GM12878 (cell line): Measurements from ENCODE around the gene ALCAM. TPM values are rescaled to one million over a fixed set of nuclear protein-coding genes. Genes with fewer than 3 reads are reported as not detected.

Source experiments
- ATAC-seq: fragments of 200-7000 bp; cut with Tn5 transposase; 3 replicates; pipeline ENCODE4 v1.9.1; 2020; ENCODE audit warnings: mild to moderate bottlenecking, moderate library complexity
- BruUV-seq: library from RNA; stranded (reverse); fragments of 400-500 nt; replicated peaks from 2 replicates; lab custom pipeline; 2021; lab: Mats Ljungman, UMichigan
- CTCF ChIA-PET: fragments of 300-600 bp; sonication (Branson Sonifier 250); formaldehyde crosslinking; extraction: SDS; loops from one replicate; lab custom pipeline; 2021; ENCODE audit warnings: inconsistent platforms; lab: Yijun Ruan, JAX
- POLR2A ChIA-PET: fragments of 350-600 bp; formaldehyde crosslinking; extraction: SDS; loops from one replicate; lab custom pipeline; 2021; ENCODE audit warnings: inconsistent platforms; lab: Charles Lee
- RAD21 ChIA-PET: fragments of 300-600 bp; sonication (Branson Sonifier 250); formaldehyde crosslinking; loops from one replicate; lab custom pipeline; 2023; ENCODE audit warnings: antibody characterized with exemption; ENCODE audit not compliant: unreplicated experiment; lab: Charles Lee
- SMC1A ChIA-PET: fragments of 300-600 bp; sonication (Branson Sonifier 250); formaldehyde crosslinking; loops from one replicate; lab custom pipeline; 2023; ENCODE audit not compliant: unreplicated experiment, uncharacterized antibody; lab: Charles Lee
- DNase-seq: peaks from one replicate; pipeline ENCODE4 v3.0.0-alpha.2; 2011; ENCODE audit warnings: low read depth, low spot score
- FAIRE-seq: peaks from 3 replicates; lab custom pipeline; 2011; peaks lifted over from hg19 to GRCh38; lab: Jason Lieb, UNC
- H2AFZ ChIP-seq: 2 replicates; pipeline ENCODE4 v1.6.0; 2011; ENCODE audit warnings: low read depth, low read length, control low read depth; ENCODE audit not compliant: control insufficient read depth
- H3K27ac ChIP-seq: 2 replicates; pipeline ENCODE4 v1.5.1; 2011; ENCODE audit warnings: control low read depth; ENCODE audit not compliant: control insufficient read depth, insufficient read depth
- H3K27me3 ChIP-seq, 2 experiments: replicated peaks in 1 of 2; 2 replicates each; pipeline versions ENCODE4 v1.6.0 to v1.6.1; 2011; ENCODE audit warnings: low read length in 1 of 2; ENCODE audit not compliant: control insufficient read depth in 2 of 2, insufficient read depth in 2 of 2
- H3K36me3 ChIP-seq, 2 experiments: 2 replicates each; pipeline ENCODE4 v1.5.1; 2011; ENCODE audit warnings: low read length in 1 of 2; ENCODE audit not compliant: control insufficient read depth in 2 of 2, insufficient read depth in 2 of 2
- H3K4me1 ChIP-seq: 2 replicates; pipeline ENCODE4 v1.6.1; 2011; ENCODE audit warnings: mild to moderate bottlenecking, low read length, moderate library complexity, mixed read lengths; ENCODE audit not compliant: control insufficient read depth, insufficient read depth
- H3K4me2 ChIP-seq: 2 replicates; pipeline ENCODE4 v1.6.0; 2011; ENCODE audit warnings: control low read depth; ENCODE audit not compliant: control insufficient read depth, insufficient read depth
- H3K4me3 ChIP-seq: fragments of 200-600 bp; sonication (generic); 2 replicates; pipeline ENCODE4 v1.5.1; 2016
- H3K79me2 ChIP-seq: 2 replicates; pipeline ENCODE4 v1.6.0; 2011; ENCODE audit warnings: low read length; ENCODE audit not compliant: control insufficient read depth, insufficient read depth
- H3K9ac ChIP-seq: 2 replicates; pipeline ENCODE4 v1.8.0; 2011; ENCODE audit warnings: low read length, control low read depth, mixed read lengths; ENCODE audit not compliant: control insufficient read depth, insufficient read depth
- H3K9me3 ChIP-seq: replicated peaks from 3 replicates; pipeline ENCODE4 v1.5.1; 2011; ENCODE audit warnings: mild to moderate bottlenecking, low read length; ENCODE audit not compliant: control insufficient read depth, insufficient read depth
- H4K20me1 ChIP-seq: 2 replicates; pipeline ENCODE4 v1.6.0; 2011; ENCODE audit not compliant: control insufficient read depth, insufficient read depth
- ATF3 ChIP-seq: IDR thresholded peaks from 2 replicates; pipeline ENCODE4 v1.6.1; 2011; ENCODE audit warnings: low read depth, mild to moderate bottlenecking, low read length, moderate library complexity, borderline replicate concordance; ENCODE audit errors: extremely low read depth
- EP300 ChIP-seq, 2 experiments: fragments of 150-350 bp in 1 of 2; IDR thresholded peaks; 2 replicates each; pipeline ENCODE4 v1.6.1; 2011 to 2012; ENCODE audit warnings: low read depth in 2 of 2, low read length in 2 of 2, borderline replicate concordance in 1 of 2, improper control_type of control experiment in 1 of 2, inconsistent platforms in 1 of 2; ENCODE audit not compliant: control insufficient read depth in 1 of 2
- FOXK2 ChIP-seq: fragments of 450-650 bp; IDR thresholded peaks from 2 replicates; pipeline ENCODE4 v1.6.1; 2017; ENCODE audit warnings: mild to moderate bottlenecking, moderate library complexity
- GABPA ChIP-seq: IDR thresholded peaks from 2 replicates; pipeline ENCODE4 v1.6.1; 2014; ENCODE audit warnings: antibody characterized with exemption, low read depth, mild to moderate bottlenecking, inconsistent platforms
- GATAD2B ChIP-seq: fragments of 450-650 bp; conservative IDR thresholded peaks from 2 replicates; pipeline ENCODE4 v1.6.1; 2017; ENCODE audit warnings: low read depth, mild to moderate bottlenecking, moderate library complexity
- HDGF ChIP-seq: fragments of 450-650 bp; IDR thresholded peaks from 2 replicates; pipeline ENCODE4 v1.6.1; 2016; ENCODE audit warnings: antibody characterized with exemption
- IKZF1 ChIP-seq: fragments of 450-650 bp; conservative IDR thresholded peaks from 2 replicates; pipeline ENCODE4 v1.6.1; 2017; ENCODE audit warnings: antibody characterized with exemption, mild to moderate bottlenecking
- JUND ChIP-seq: IDR thresholded peaks from 2 replicates; pipeline ENCODE4 v1.6.1; 2012; ENCODE audit warnings: low read depth, mild to moderate bottlenecking, low read length, improper control_type of control experiment, moderate library complexity
- NRF1 ChIP-seq: conservative IDR thresholded peaks from 2 replicates; pipeline ENCODE4 v1.6.1; 2011; ENCODE audit warnings: mild to moderate bottlenecking, low read depth, low read length, improper control_type of control experiment
- POLR2AphosphoS5 ChIP-seq: IDR thresholded peaks from 2 replicates; pipeline ENCODE4 v1.6.1; 2011; ENCODE audit warnings: mild to moderate bottlenecking, low read length, inconsistent platforms
- SIN3A ChIP-seq: IDR thresholded peaks from 2 replicates; pipeline ENCODE4 v1.6.1; 2012; ENCODE audit warnings: low read depth, low read length, improper control_type of control experiment
- SP1 ChIP-seq: IDR thresholded peaks from one replicate; pipeline ENCODE4 v1.6.1; 2011; ENCODE audit warnings: low read depth, low read length
- ZBTB11 ChIP-seq: fragments of 450-650 bp; formaldehyde crosslinking; IDR thresholded peaks from 2 replicates; pipeline ENCODE4 v1.5.0; 2022; ENCODE audit warnings: mild to moderate bottlenecking, missing genetic modification characterization
- ZNF592 ChIP-seq: fragments of 450-650 bp; IDR thresholded peaks from 2 replicates; pipeline ENCODE4 v1.6.1; 2017; ENCODE audit warnings: mild to moderate bottlenecking, moderate library complexity
- WGBS: methylation state at CpG from one replicate; pipeline ENCODE4 v1.1.6; 2016; ENCODE audit warnings: low lambda C conversion rate; ENCODE audit not compliant: insufficient replicate concordance, insufficient coverage; ENCODE audit errors: missing lambda C conversion rate; 5-methylcytosine and 5-hydroxymethylcytosine counted together
- in situ Hi-C: fragments of 300-500 bp; cut with MboI; formaldehyde crosslinking; loops from 9 replicates; pipeline ENCODE4 v1.14.3; 2018; ENCODE audit warnings: mixed read lengths
- intact Hi-C: fragments of 100-400 bp; cut with micrococcal nuclease; formaldehyde crosslinking; loops from one replicate; pipeline ENCODE4 v1.14.2; 2022; ENCODE audit not compliant: unreplicated experiment
- polyA plus RNA-seq, 11 experiments: library from polyadenylated mRNA; depleted of rRNA in 4 of 11; unstranded in 6 of 11; stranded (reverse) in 5 of 11; fragments of >200 nt; fragmentation: Nextera tagmentation in 4 of 11; fragmentation: Illumina TruSeq in 1 of 11; extraction: Ambion mirVana in 4 of 11; extraction: Trizol in 1 of 11; gene quantifications; 1 replicate in 1 of 11; 2 replicates in 10 of 11; pipeline versions ENCODE4 v1.2.1 to v1.2.3, GENCODE V29; 2011 to 2016; ENCODE audit warnings: inconsistent platforms in 2 of 11, missing spikeins in 2 of 11, low read depth in 1 of 11
- total RNA-seq, 4 experiments: library from RNA; depleted of rRNA in 3 of 4; stranded (reverse); fragments of >200 nt in 3 of 4; fragmentation: Illumina TruSeq in 1 of 4; extraction: Trizol in 1 of 4; gene quantifications; 2 replicates each; pipeline versions ENCODE4 v1.2.1 to v1.2.3, GENCODE V29; 2013 to 2021

ALCAM gene
- total and polyA plus RNA-seq, 10 of the 15 experiments (the other 5 are each of a cell fraction or from before 2014, with no cell fraction given), result 12.2 to 54.2 (median 32.6) TPM

GRCh38 chr3:105496343-105496742 lies 129.6 kb downstream of the ALCAM start:
- intact Hi-C loops, result no loop called here
- no peaks in the 10 kb centered on the region for H3K79me2 ChIP-seq
- no peak for ATAC-seq
- POLR2A ChIA-PET, result no interaction called here
- SMC1A ChIA-PET, result interaction anchor here (1.2 to 1.7 kb wide), 2 partner anchors 10 to 12 kb away, joined by 3 to 6 read pairs; no protein-coding TSS in a partner anchor
- no peaks in the 10 kb centered on the region for H3K36me3 ChIP-seq
- H3K27ac ChIP-seq, result no peak overlapping the region
- H3K4me1 ChIP-seq, result no peaks in the 10 kb centered on the region
- peak; percentile 49 for FAIRE-seq
- no peak overlapping the region for H3K4me3 ChIP-seq
- WGBS, result 100% methylated on average over 3 of the region's 3 CpGs
- H3K9me3 ChIP-seq, result no peaks in the 10 kb centered on the region; the same call in 2 of the 3 replicates
- in situ Hi-C loops, result no loop called here
- BruUV-seq, result no TSS peak
- no peak overlapping the region for H3K4me2 ChIP-seq
- CTCF ChIA-PET, result no interaction called here
- H3K9ac ChIP-seq, result no peak overlapping the region
- no peaks in the 10 kb centered on the region for H3K27me3 ChIP-seq
- RAD21 ChIA-PET, result no interaction called here
- DNase-seq, result no peak
- H2AFZ ChIP-seq, result no peak overlapping the region
- TF ChIP-seq POLR2AphosphoS5 (no peak), HDGF (no peak), GABPA (no peak), FOXK2 (no peak), EP300 (IDR thresholded peaks at IDR 0.05; ENCODE audit: borderline replicate concordance in 1 of 2, control insufficient read depth in 1 of 2, low read depth in 2 of 2, low read length in 2 of 2) (no peak), IKZF1 (no peak), ATF3 (no peak), NRF1 (no peak), ZNF592 (no peak), JUND (no peak), SIN3A (no peak), GATAD2B (no peak), SP1 (no peak), ZBTB11 (CRISPR knock-in tag) (no peak)
- TF ChIP-seq, all 136 proteins: peak for 0
- H4K20me1 ChIP-seq, result no peaks in the 10 kb centered on the region
